ENCODE data around the gene PLXNA3.

GRCh38 chrX:154469880-154470279, 11.8 kb downstream of the PLXNA3 start:
- TF ChIP-seq CTCF (IDR thresholded peaks at IDR 0.05) (no peak), POLR2A (IDR thresholded peaks at IDR 0.05) (no peak)

All from adrenal gland (tissue), 5 donors.